ENCODE results near the gene HTR3D.

- TF ChIP-seq EZH2phosphoT487 (IDR thresholded peaks at IDR 0.05; ENCODE audit: insufficient read depth, low read depth) (no peak), EZH2 (IDR thresholded peaks at IDR 0.05; ENCODE audit: insufficient read depth, poor library complexity, severe bottlenecking) (no peak)
Measured at GRCh38 chr3:184082465-184082864, 50.9 kb downstream of the HTR3D start.

Measured in GM23248 (cell line).